HG03196 (cell line): ENCODE results near the gene NR0B2.
"Not testable (repeated sequence)": the region's sequence is repeated elsewhere in the genome, so short reads cannot be mapped to it uniquely, and the experiment has no call there.

Experiments used
- ATAC-seq: cut with Tn5 transposase; IDR thresholded peaks from one replicate; pipeline ENCODE4 v1.9.1; 2021; ENCODE audit not compliant: unreplicated experiment

NR0B2 gene

DNA sequence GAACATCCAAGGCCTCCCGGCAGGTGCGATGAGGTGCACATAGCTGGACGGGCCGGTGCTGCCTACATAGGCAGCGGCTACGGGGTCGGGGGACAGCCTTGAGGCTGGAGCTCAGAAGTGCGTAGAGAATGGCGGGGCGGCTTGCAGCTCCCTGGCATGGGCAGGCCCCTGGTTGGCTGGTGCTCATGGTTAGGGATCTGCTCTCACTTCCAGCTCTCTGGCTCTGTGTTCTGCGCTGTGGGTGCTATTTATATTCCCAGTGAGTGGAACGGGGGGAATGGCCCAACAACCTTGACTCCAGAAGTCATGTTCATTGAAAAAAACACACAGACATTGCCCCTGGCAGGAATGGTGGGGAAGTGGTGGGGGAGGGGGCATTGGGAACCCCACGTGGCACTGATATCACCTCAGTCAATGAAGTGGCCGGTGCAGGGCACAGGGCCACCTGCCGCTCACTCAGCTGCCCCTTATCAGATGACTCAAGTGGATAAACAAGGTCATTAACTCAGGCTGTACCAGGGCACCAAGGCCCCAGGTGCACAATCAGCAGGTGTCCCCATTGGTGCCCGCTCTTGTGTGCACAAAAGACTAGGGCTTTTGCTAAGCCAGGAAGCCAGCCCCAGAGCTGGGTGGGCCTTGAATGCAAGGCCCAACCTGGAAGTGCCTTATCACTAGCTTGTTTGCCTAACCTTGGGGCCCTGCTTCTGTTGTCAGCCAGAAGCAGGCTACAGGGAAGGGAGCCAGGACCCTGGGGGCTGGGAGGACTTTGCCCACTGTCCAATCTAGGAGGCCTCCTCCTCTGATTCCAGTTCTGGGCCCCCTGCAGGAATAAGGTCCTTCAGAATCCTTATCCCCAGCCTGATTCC is at the start of gene NR0B2:
Gene NR0B2 (minus strand): TSS at position 222 of the 866 bp plus-strand sequence. CDS start 35 bp downstream, at position 187.
- ATAC-seq = no peak

DNA sequence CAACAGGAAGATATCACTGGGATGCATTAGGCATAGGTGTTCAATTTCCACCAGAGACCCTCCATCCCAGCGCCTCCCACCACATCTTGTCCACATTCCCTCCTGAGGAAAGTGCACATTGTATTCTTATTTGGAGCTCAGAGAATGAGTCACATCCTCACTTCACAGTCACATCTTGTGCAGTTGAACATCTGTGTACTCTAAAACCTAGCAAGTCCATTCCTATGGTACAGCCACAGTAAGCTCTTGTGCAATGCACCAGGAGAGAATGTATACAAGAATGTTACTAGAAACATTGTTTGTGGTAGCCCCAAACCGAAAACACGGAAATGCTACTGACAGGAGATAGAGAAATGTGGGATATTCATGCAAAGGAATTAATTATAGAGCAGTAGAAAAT is 48.1 kb upstream of the NR0B2 start:
- no peak for ATAC-seq

GRCh38 chr1:26960625-26960966 is 46.8 kb upstream of the NR0B2 start:
- ATAC-seq = no peak

GRCh38 chr1:26959722-26960624 is 46.2 kb upstream of the NR0B2 start, which contains the start of gene KDF1:
KDF1 (minus strand) TSS chr1:26960468; CDS start chr1:26952380, 8,088 bp downstream.
- ATAC-seq = no peak

DNA sequence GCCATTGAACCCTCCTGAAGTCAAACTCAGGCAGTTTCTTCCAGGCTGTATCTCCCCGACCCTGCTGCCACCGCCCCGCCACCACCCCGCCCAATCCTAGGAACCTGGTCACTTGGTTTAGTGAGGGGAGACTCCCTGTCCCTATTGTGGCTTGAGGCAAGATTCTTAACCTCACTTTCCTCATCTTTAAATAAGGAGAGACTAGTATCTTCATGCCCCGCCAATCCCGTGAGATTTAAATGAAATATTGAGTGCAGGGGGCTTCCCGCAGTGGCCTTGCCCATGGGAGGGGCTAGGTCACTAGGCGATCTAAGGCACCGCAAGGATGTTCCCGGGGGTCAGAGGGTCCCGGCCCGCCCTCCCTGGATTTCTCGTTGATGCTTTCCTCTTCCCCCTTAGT is 45.5 kb upstream of the NR0B2 start:
- no peak for ATAC-seq

- no peak for ATAC-seq
These were observed 43.5 kb upstream of the NR0B2 start for GRCh38 chr1:26957306-26957705.

GRCh38 chr1:26956321-26956720 is 42.5 kb upstream of the NR0B2 start:
- ATAC-seq = no peak

DNA sequence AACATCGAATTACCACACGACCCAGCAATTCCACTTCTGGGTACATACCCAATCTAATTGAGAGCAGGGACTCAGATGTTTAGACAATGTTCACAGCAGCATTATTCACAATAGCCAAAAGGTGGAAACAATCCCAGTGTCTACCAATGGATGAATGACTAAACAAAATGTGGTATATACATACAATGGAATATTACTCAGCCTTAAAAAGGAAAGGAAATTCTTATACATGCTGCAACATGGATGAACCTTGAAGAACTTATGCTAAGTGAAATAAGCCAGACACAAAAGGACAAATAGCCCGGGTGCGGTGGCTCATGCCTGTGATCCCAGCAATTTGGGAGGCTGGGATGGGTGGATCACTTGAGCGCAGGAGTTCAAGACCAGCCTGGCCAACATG is 39.6 kb upstream of the NR0B2 start:
- no peak for ATAC-seq

- ATAC-seq = no peak
These were observed 38.2 kb upstream of the NR0B2 start for GRCh38 chr1:26951821-26952497.

DNA sequence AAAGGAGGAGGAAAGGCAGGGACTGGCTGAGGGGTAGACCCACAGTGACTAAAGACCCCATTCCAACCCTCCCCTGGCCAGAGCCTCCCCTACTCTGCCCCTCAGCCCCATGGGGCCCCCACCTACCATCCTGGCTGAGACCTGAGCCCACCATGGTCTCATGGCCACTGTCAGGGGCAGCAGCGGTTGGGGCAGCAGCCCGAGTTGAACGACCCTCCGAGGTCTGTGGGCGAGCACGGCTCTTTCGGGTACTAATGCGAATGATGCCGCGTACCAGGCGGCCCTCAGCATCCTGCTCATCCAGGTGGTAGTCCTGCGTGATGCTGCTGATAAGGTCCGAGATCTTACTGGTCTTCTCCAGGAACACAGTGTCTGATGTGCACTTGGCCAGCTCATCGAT is 37.4 kb upstream of the NR0B2 start:
- ATAC-seq = no peak

- no peak for ATAC-seq
These were observed 36.8 kb upstream of the NR0B2 start for GRCh38 chr1:26950602-26951001.

GRCh38 chr1:26949926-26950319 is 36.1 kb upstream of the NR0B2 start:
- ATAC-seq = no peak

DNA sequence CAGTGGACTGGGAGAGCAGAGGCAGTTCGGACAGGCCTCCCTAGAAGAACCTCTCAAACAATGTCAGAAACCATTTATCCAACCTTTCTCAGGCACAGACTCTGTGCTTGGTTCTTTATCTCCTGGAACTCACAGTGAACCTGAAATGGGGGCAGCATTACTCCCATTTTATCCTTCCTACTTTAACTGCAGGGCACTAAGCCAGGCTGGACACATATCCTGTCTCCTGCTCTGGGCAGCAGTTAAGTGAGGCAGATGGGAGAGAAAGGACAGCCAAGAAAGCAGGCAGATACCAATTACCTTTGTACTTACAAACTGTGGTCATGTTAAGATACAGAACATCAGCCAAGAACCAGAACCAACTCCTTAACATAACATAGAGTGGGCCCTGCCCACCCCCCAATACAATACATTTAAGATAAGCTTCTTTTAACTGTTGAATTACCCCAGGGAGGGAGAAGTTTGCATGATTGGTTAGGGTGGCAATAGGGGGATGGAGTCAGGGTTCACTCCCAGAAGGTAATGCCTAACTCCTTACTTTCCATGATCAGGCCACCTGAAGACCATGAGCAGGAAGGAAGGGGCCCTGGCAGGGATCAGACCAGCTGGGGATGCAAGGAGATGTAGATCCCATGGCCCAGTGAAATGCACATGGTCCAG is 35.6 kb upstream of the NR0B2 start:
- no peak for ATAC-seq

- not testable (repeated sequence) for ATAC-seq
These were observed 34.9 kb upstream of the NR0B2 start for GRCh38 chr1:26948725-26949057.

DNA sequence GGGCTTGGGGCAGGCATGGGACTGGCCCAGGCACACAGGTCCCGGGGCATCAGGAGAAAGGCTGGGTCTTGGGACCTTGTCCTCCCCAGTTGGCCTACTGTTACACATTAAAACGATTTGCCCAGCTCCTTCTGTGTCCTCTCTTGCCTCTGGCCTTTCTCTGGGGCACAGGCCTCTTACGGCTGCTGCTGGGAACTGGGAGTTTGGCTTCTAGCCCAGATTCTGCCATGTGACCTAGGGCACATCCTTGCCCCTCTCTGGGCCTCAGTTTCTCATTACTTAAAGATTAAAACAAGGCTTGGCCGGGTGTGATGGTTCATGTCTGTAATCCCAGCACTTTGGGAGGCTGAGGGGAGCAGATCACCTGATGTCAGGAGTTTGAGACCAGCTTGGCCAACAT is 32.5 kb upstream of the NR0B2 start:
- no peak for ATAC-seq

DNA sequence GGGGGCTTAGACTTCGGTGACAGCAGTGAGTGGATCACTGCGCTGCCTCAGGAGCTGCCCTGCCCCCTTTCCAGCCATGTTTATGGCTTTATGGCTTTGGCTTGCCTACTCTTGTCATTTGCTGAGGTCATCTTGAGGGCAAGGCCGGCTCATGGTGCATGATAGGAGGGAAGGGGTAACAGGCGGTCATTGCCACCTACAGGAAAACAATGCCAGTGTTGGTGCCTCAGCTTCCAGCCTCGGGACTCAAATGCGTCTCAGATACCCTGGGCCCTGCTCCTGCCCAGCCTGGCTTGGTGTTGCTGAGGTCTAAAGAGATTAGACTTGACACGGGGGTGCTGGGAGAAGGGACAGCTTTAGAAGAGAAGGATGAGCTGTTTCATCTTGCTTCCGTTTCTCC is 32.0 kb upstream of the NR0B2 start:
- no peak for ATAC-seq

- ATAC-seq = no peak
These were observed 31.4 kb upstream of the NR0B2 start for GRCh38 chr1:26945138-26945537.

DNA sequence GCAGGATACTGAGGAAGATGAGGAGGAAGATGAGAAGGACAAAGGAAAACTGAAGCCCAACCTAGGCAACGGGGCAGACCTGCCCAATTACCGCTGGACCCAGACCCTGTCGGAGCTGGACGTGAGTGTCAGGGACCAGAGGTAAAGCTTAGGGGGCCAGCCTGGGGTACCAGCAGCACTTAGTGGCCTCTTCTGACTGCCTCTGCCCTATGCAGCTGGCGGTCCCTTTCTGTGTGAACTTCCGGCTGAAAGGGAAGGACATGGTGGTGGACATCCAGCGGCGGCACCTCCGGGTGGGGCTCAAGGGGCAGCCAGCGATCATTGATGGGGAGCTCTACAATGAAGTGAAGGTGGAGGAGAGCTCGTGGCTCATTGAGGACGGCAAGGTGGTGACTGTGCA is 28.9 kb upstream of the NR0B2 start:
- ATAC-seq = no peak

DNA sequence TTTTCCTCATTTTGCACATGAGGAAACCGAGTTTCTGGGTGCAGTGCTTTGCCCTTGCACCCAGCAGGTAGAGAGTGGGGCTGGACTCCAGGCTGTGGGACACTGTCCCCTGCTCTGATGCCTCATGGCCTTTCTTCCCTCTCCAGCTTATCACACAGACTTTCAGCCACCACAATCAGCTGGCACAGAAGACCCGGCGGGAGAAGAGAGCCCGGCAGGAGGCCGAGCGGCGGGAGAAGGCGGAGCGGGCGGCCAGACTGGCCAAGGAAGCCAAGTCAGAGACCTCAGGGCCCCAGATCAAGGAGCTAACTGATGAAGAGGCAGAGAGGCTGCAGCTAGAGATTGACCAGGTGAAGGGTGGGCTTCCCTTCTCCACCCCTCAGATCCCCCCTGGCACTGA is 27.5 kb upstream of the NR0B2 start:
- no peak for ATAC-seq

- no peak for ATAC-seq
These were observed 24.9 kb upstream of the NR0B2 start for GRCh38 chr1:26938659-26939025.

- no peak for ATAC-seq
These were observed 24.4 kb upstream of the NR0B2 start for GRCh38 chr1:26938004-26938658.
